HCT116 (cell line): Measurements from ENCODE around the gene PRPF19. TPM values are rescaled to one million over a fixed set of nuclear protein-coding genes. Genes with fewer than 3 reads are reported as not detected.

Experiments used
- ATAC-seq: fragments of 200-7000 bp; cut with Tn5 transposase; 2 replicates; pipeline ENCODE4 v1.9.1; 2020; ENCODE audit warnings: mild to moderate bottlenecking, moderate library complexity
- BruUV-seq: library from RNA; stranded (reverse); fragments of 400-500 nt; replicated peaks from 2 replicates; lab custom pipeline; 2021; lab: Mats Ljungman, UMichigan
- CTCF ChIA-PET: fragments of 300-600 bp; sonication (Branson Sonifier 250); formaldehyde crosslinking; loops from one replicate; lab custom pipeline; 2021; ENCODE audit warnings: antibody characterized with exemption; lab: Charles Lee
- POLR2A ChIA-PET: fragments of 300-600, 350-600 bp; sonication (Branson Sonifier 250); formaldehyde crosslinking; loops from one replicate; lab custom pipeline; 2021; ENCODE audit warnings: antibody characterized with exemption; lab: Charles Lee
- RAD21 ChIA-PET, 2 experiments: fragments of 300-600 bp; sonication (Branson Sonifier 250); formaldehyde crosslinking; loops; one replicate each; lab custom pipeline; 2023; ENCODE audit warnings: low total read pairs in 2 of 2; ENCODE audit not compliant: uncharacterized antibody in 2 of 2, unreplicated experiment in 2 of 2, low non-redundant PET in 1 of 2; lab: Charles Lee
- DNase-seq: peaks from one replicate; pipeline ENCODE4 v3.0.0-alpha.2; 2010; ENCODE audit warnings: low read depth, low spot score
- H2AFZ ChIP-seq: fragments of 200-600 bp; shearing (Covaris generic), sonication (generic); 2 replicates; pipeline ENCODE4 v1.6.1; 2017; ENCODE audit warnings: low read depth, mixed run types, mixed read lengths, antibody characterized with exemption, low read length; ENCODE audit not compliant: poor library complexity, severe bottlenecking
- H3K27ac ChIP-seq: 2 replicates; pipeline ENCODE4 v1.5.1; 2012; ENCODE audit warnings: low read depth, low read length
- H3K27me3 ChIP-seq: fragments of 200-600 bp; sonication (generic); 2 replicates; pipeline ENCODE4 v1.6.1; 2016; ENCODE audit warnings: mixed run types, low read length, mixed read lengths; ENCODE audit not compliant: insufficient read depth
- H3K36me3 ChIP-seq, 2 experiments: fragments of 200-500 bp in 1 of 2; fragments of 200-600 bp in 1 of 2; sonication (Bioruptor generic) in 1 of 2; sonication (generic) in 1 of 2; 2 replicates each; pipeline versions ENCODE4 v1.5.1 to v1.6.1; 2014 to 2016; ENCODE audit warnings: low read length in 2 of 2, inconsistent platforms in 1 of 2, mixed read lengths in 1 of 2, mixed run types in 1 of 2; ENCODE audit not compliant: insufficient read depth in 2 of 2, control insufficient read depth in 1 of 2
- H3K4me1 ChIP-seq, 2 experiments: fragments of 200-600 bp in 1 of 2; sonication (generic) in 1 of 2; 2 replicates each; pipeline versions ENCODE4 v1.5.1 to v1.6.1; 2012 to 2017; ENCODE audit warnings: low read length in 2 of 2, inconsistent platforms in 1 of 2, mild to moderate bottlenecking in 1 of 2, mixed read lengths in 1 of 2, mixed run types in 1 of 2, moderate library complexity in 1 of 2; ENCODE audit not compliant: insufficient read depth in 2 of 2, control insufficient read depth in 1 of 2
- H3K4me2 ChIP-seq: fragments of 200-600 bp; sonication (generic); 2 replicates; pipeline ENCODE4 v1.6.1; 2017; ENCODE audit warnings: mixed run types, low read length, mixed read lengths
- H3K4me3 ChIP-seq, 2 experiments: fragments of 200-600 bp in 1 of 2; sonication (generic) in 1 of 2; replicated peaks in 1 of 2; 2 replicates each; pipeline ENCODE4 v1.5.1; 2011 to 2016; ENCODE audit warnings: low read length in 2 of 2, control low read depth in 1 of 2, low read depth in 1 of 2, mild to moderate bottlenecking in 1 of 2, mixed read lengths in 1 of 2, mixed run types in 1 of 2
- H3K79me2 ChIP-seq: fragments of 200-600 bp; sonication (generic); 2 replicates; pipeline ENCODE4 v1.6.1; 2017; ENCODE audit warnings: mild to moderate bottlenecking, mixed run types, low read length, moderate library complexity, mixed read lengths; ENCODE audit not compliant: insufficient read depth
- H3K9ac ChIP-seq: fragments of 200-600 bp; sonication (generic); 2 replicates; pipeline ENCODE4 v1.6.1; 2016; ENCODE audit warnings: low read length, mixed read lengths
- H3K9me2 ChIP-seq: fragments of 200-600 bp; sonication (generic), shearing (Covaris generic); 2 replicates; pipeline ENCODE4 v1.6.1; 2017; ENCODE audit warnings: mixed run types, mild to moderate bottlenecking, moderate library complexity; ENCODE audit not compliant: insufficient read depth
- H3K9me3 ChIP-seq, 2 experiments: fragments of 200-500 bp in 1 of 2; fragments of 200-600 bp in 1 of 2; sonication (Bioruptor generic) in 1 of 2; sonication (generic) in 1 of 2; 2 replicates each; pipeline ENCODE4 v1.6.1; 2014 to 2017; ENCODE audit warnings: low read length in 2 of 2, mixed read lengths in 2 of 2, inconsistent platforms in 1 of 2, low read depth in 1 of 2, mild to moderate bottlenecking in 1 of 2, mixed run types in 1 of 2, moderate library complexity in 1 of 2; ENCODE audit not compliant: control insufficient read depth in 1 of 2, insufficient read depth in 1 of 2
- H4K20me1 ChIP-seq: fragments of 200-600 bp; sonication (generic), shearing (Covaris generic); 2 replicates; pipeline ENCODE4 v1.6.1; 2017; ENCODE audit warnings: mixed run types, mild to moderate bottlenecking, moderate library complexity; ENCODE audit not compliant: insufficient read depth
- EGR1 ChIP-seq: IDR thresholded peaks from 2 replicates; pipeline ENCODE4 v1.6.1; 2012; ENCODE audit warnings: low read depth
- EZH2 ChIP-seq: fragments of 200-600 bp; sonication (generic); IDR thresholded peaks from 2 replicates; pipeline ENCODE4 v1.6.1; 2017; ENCODE audit warnings: antibody characterized with exemption, mixed run types
- FOSL1 ChIP-seq: IDR thresholded peaks from 2 replicates; pipeline ENCODE4 v1.6.1; 2012; ENCODE audit warnings: low read depth
- JUND ChIP-seq: IDR thresholded peaks from 2 replicates; pipeline ENCODE4 v1.6.1; 2012
- RAD21 ChIP-seq: IDR thresholded peaks from 2 replicates; pipeline ENCODE4 v1.6.1; 2012; ENCODE audit warnings: low read depth, mild to moderate bottlenecking
- SIN3A ChIP-seq: IDR thresholded peaks from 2 replicates; pipeline ENCODE4 v1.6.1; 2012; ENCODE audit warnings: low read depth
- SRF ChIP-seq: IDR thresholded peaks from 2 replicates; pipeline ENCODE4 v1.6.1; 2012; ENCODE audit warnings: low read depth
- YY1 ChIP-seq: IDR thresholded peaks from 2 replicates; pipeline ENCODE4 v1.6.1; 2011; ENCODE audit warnings: low read length, low read depth, moderate library complexity, mild to moderate bottlenecking; ENCODE audit not compliant: insufficient replicate concordance; ENCODE audit errors: extremely low read depth
- ZFX ChIP-seq: fragments of 450-650 bp; IDR thresholded peaks from 2 replicates; pipeline ENCODE4 v1.6.1; 2017
- intact Hi-C: fragments of 100-400 bp; cut with micrococcal nuclease; formaldehyde crosslinking; loops from 2 replicates; pipeline ENCODE4 v1.10.0; 2022
- total RNA-seq: library from RNA; stranded (reverse); gene quantifications from one replicate; pipeline ENCODE4 v1.2.1, GENCODE V29; 2021; ENCODE audit not compliant: unreplicated experiment

PRPF19 gene
- total RNA-seq, 1 experiment from 2014 or later = 156 TPM

DNA sequence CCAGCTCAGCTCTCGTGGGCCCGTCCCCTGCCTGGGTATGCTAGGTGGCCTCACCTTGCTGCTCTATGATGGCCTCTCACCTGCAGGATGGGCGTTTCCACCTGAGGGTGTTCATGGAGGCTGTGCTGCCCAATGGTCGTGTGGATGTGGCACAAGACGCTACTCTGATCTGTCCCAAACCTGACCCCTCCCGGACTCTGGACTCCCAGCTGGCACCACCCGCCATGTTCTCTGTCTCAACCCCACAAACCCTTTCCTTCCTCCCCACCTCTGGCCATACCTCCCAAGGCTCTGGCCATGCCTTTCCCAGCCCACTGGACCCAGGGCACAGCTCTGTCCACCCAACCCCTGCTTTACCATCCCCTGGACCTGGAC, 36.9 kb downstream of the PRPF19 start (continued):
- TF ChIP-seq FOSL1 = no peak
- TF ChIP-seq ZFX = no peak
- TF ChIP-seq EZH2 = no peak
- TF ChIP-seq EGR1 = no peak
- no peak for TF ChIP-seq SIN3A

DNA sequence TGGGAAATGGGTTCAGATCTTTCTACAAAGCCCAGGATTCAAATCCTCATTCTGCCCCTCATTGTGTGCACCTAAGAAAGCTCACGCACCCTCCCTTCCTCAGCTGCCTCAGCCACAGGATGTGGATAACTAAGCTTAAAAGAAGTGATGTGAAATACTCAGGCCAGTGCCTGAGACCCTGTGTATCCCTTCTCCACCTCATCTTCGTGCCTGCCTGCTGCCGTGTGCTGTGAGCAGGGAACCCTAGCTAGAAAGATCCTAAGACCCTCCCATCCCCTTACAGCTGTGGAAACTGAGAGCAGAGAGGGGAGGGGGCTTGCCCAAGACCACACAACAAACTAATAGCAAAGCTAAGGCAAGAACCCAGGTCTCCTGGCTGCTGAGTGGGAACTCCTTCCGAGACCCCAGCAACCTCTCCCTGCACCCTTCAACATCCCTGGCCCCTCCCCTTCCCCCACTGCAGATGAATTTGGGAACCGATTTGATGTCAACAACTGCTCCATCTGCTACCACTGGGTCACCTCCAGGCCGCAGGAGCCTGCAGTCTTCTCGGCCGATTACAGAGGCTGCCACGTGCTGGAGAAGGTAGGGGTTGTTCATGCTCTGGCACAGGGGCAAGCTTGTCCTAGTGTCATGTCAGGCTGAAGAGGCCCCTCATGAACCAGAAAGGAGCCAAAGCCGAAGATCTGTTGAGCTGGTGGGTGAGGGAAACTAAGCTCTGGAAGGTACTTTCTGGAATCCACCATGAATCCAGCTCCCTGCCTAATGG, 37.5 kb downstream of the PRPF19 start:
- Histone ChIP-seq H3K9ac (no peak overlapping the region), H4K20me1 (no peaks in the 10 kb centered on the region), H3K9me2 (no peaks in the 10 kb centered on the region), H3K9me3 (no peaks in the 10 kb centered on the region), H3K36me3 (no peaks in the 10 kb centered on the region), H3K4me2 (no peak overlapping the region), H3K4me3 (no peak overlapping the region), H3K79me2 (no peaks in the 10 kb centered on the region), H2AFZ (no peak overlapping the region), H3K4me1 (peaks cover 0 to 4% of the 10 kb centered on the region in 2 experiments; a peak in 2 of 4 replicates), H3K27ac (no peak overlapping the region)
- no peak for DNase-seq
- ChIA-PET POLR2A (no interaction called here), CTCF (no interaction called here)
- TF ChIP-seq YY1 = no peak
- no peak for TF ChIP-seq JUND
- TF ChIP-seq SRF = no peak
- TF ChIP-seq RAD21 = no peak
- TF ChIP-seq, all 23 proteins: peak for 0
- BruUV-seq = no TSS peak
- intact Hi-C loops = no loop called here
- H3K27me3 ChIP-seq = 0 out of 2 replicates have a peak, but pooled peaks cover 4% of the 10 kb centered on the region
- RAD21 ChIA-PET = no interaction called here
- no peak for ATAC-seq
